Colon (tissue), 2 donors: ENCODE measurements around the gene SLC35A3.
"Not testable (repeated sequence)": the region's sequence is repeated elsewhere in the genome, so short reads cannot be mapped to it uniquely, and the experiment has no call there.

ENCODE experiments used
- FAIRE-seq: peaks from 2 replicates; lab custom pipeline; 2012; peaks lifted over from hg19 to GRCh38; lab: Jason Lieb, UNC
- donor health status: control.
- donor health status: control.

SLC35A3 gene

DNA sequence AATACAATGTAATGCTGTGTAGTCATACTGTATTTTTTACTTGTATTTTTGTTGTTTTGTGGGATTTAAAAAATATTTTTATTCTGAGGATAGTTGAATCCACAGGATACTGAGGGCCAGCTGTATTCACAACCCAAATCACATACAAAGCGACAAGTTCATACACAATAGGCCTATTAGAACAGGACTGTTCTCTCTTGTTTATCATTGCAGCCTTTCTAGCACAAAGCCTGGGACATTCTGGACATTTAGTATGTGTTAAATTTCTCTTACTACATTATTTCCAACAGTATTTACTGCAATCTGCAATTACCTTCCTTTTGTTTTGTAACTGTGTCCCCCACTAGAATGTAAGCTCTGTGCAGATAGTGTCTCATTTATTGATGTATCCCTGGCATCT lies 65.4 kb downstream of the SLC35A3 start:
- FAIRE-seq: no peak

DNA sequence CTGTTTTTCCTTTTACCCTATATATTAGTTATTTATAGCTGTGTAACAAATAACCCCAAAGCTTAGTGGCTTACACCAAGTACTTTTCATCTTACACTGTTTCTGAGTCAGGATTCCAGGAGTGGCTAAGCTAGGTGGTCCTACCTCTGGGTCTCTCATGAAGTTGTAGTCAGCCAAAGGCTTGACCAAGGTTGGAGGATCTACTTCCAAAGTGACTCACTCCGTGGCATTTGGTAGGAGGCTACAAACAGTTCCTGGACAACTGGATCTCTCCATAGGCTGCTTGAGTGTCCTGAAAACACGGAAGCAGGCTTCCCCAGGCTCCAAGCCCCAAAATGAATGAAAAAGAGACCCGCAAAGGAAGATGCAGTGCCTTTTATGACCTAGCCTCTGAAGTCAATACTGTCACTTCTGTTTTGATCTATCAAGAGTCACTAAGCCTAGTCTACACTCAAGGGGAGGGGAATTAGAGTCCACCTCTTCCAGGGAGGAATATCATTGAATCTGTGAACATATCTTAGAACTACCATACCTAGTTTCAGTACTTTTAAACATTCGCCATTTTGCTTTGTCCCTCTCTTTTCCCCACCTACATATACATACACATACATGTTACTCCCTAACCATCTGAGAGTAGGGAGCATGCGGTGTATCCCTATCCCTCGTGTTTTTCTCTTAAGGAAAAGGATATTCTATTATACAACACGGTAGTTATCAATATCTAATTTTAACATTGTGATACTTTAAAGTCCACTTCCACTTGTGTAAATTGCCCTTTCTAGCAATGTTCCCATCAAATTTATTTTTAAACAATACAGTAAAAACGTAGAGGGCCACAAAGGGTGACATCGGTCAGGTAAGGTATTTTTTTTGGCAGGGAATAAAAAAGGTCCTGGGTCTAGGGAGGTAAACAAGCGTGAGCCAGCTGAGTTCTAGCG lies 67.2 kb downstream of the SLC35A3 start:
- no peak for FAIRE-seq

DNA sequence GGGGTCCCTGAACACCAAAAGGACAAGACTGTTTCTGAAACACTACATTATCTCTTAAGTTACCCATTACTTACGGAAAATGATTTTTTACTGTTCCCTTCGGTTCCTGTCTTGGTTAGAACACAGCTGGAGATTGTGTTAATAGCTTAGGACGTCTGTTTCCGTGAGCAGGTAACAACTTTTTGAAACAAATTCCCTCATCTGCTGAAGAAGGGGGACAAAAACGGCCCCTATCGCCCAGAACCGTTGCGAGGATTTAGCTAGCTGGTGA lies 67.8 kb downstream of the SLC35A3 start:
- no peak for FAIRE-seq

GRCh38 chr1:100037927-100038659 lies 68.3 kb downstream of the SLC35A3 start:
- FAIRE-seq: no peak

DNA sequence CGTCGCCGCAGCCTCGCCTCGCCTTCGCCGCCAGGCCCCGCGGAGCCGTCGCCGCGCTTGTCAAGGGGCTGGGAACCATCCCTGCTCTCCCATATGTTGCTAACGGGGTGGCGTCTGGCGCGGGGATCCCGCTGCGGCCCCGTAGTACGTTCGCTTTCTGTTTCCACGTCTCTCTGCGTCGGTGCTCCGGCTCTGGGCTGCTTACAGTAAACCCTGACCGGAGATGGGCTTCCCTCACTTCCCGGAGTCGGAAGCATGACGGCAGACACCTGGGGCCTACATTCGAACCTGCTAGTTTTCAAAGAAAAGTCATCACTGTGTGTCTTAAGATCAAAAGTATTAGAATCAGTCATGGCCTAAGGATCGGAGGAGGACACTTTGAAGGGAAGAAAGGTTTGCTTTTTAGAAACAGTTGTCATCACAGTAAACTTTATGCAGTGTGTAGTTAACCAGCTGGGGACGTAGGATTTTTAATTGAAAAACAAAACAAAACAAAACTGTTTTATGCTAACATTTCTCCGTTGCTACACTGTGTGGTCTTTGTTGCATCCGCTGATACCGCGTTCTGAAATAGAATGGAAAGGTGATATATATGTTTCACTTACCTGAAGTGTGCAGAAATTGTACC lies 69.0 kb downstream of the SLC35A3 start:
- no peak for FAIRE-seq

DNA sequence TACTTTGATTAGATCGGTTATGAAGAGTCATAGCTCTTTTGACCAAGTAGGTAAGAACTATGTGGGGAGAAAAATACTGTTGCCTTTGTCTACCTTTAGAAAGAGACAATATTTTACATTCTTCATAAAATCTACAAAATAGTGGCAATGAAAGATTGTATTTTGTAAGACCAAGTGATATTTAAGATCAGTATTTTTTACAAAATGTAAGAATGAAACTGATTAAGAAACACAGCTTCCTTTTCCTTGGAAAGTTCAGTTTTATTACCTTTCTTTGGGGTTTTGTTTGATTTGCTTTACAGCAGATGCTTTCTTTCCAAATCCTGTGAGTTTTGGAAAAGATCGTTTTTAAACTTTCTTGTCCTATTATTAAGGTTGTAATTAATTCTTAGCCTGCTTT lies 69.8 kb downstream of the SLC35A3 start:
- peak; percentile 21 for FAIRE-seq

DNA sequence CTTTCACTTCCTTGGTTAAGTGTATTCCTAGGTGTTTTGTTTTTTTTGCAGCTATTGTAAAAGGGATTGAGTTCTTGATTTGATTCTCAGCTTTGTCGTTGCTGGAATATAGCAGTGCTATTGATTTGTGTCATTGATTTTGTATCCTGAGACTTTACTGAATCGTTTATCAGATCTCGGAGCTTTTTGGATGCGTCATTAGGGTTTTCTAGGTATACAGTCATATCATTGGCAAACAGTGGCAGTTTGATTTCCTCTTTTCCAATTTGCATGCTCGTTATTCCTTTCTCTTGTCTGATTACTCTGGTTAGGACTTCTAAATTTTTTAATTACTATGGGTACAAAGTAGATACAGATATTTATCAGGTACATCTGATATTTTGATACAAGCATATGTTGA lies 75.4 kb downstream of the SLC35A3 start:
- no peak for FAIRE-seq

- FAIRE-seq: not testable (repeated sequence)
These were observed 77.5 kb downstream of the SLC35A3 start for GRCh38 chr1:100047235-100047708.

- FAIRE-seq: no peak
These were observed 80.3 kb downstream of the SLC35A3 start for GRCh38 chr1:100050139-100050538.

GRCh38 chr1:100051401-100051800 lies 81.6 kb downstream of the SLC35A3 start:
- no peak for FAIRE-seq

- no peak for FAIRE-seq
These were observed 82.1 kb downstream of the SLC35A3 start for GRCh38 chr1:100051893-100052292.

DNA sequence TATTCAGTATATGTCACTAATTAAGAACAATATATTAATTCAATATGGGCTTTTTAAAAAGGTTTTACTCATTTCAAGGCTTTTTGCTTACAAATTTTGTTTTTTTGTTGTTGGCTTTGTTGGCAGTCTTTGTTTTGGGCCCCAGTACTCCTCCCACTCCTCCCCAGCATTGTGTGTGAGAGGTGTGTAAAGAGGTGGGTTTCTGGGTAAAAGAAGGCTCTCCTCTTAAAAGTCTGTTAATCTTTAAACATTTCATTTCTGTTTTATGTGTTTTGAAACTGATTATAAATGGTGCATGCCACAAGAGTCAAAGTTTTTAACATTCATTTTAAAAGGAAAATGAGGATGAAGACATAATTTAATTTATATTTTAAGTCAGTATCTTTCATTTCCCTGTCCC lies 83.3 kb downstream of the SLC35A3 start:
- no peak for FAIRE-seq

GRCh38 chr1:100053727-100054126 lies 83.9 kb downstream of the SLC35A3 start:
- FAIRE-seq: no peak

- FAIRE-seq: no peak
These were observed 91.9 kb downstream of the SLC35A3 start for GRCh38 chr1:100061681-100062080.

GRCh38 chr1:100065183-100065968 lies 95.6 kb downstream of the SLC35A3 start:
- FAIRE-seq: no peak

DNA sequence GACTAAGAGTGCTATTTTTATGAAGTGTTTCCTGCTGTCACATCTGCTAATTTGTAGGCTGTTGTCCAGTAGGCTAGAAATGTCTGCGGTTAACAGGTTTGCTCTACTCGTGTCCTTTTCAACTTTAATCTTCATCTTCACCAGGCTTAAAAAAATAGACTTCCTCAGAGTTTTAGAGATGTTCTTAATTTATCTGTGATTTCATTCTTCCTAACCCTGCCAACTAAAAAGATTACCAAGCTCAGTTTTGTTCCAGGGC lies 96.1 kb downstream of the SLC35A3 start:
- no peak for FAIRE-seq

DNA sequence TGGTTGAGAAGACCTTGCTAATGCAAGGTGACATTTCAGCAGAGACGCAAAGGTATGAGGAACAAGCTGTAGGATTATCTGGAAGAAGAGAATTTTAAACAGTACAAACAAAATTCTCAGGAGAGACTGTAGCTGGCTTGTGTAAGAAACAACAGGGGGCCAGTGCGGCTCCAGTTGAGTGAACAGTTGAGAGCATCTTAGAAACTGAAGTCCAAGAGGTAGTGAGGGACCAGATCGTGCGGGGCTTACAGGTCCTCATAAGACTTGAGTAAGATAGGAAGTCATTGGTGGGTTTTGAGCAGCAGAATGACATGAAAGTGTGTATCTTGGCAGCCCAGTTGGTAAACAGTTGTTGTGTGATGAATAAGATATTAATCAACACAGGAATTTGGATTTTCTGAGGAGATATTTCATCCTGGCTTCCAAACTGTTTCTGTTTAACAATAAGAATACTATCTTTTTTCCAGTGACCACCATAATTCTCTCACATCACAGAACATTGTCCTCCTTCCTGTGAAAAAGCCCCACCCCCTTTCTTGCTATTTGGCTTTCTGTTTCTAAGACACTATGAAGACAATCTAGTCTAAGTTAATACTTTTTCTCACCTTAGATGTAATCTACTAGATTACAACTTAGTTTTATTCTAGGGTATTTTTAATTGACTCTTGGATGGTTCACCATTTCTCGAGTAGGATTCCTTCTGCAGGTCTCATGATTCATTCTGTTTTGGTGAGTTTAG lies 100.6 kb downstream of the SLC35A3 start:
- FAIRE-seq: no peak

GRCh38 chr1:100073531-100073930 lies 103.7 kb downstream of the SLC35A3 start:
- FAIRE-seq: no peak

GRCh38 chr1:100074604-100075395 lies 105.0 kb downstream of the SLC35A3 start:
- no peak for FAIRE-seq

DNA sequence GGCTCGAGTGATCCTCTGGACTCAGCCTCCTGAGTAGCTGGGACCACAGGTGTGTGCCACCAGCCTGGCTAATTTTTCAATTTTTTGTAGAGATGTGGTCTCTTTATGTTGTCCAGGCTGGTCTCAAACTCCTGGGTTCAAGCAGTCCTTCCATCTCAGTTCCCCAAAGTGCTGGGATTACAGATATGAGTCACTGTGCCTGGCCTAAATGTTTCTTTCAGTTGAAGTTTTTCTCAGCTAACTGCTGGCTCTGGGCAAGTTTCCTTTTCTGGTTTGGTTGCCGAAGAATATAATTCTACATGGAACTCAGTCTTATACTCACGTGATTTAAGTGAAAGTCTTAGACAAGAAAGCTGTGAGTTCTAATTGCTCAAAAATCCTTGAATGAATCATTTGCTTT lies 106.0 kb downstream of the SLC35A3 start:
- FAIRE-seq: no peak

DNA sequence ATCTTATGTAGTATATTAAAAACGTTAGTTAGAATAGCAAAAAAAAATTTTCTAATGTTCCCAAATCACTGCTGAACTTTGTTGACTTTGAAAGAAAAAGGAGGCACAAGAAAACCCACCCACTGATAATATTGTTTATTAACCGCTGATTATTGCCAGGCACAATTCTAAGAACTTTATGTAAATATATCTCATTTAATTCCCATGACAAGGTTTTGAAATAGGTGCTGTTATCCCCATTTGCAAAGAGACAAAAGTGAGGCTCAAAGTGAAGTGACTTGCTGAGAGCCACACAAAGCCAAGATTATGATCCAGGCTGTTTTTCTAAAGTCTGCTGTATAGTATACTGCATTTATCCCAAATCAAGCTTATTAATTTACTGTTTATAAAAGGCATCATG lies 106.5 kb downstream of the SLC35A3 start:
- FAIRE-seq: no peak
